Activated T-cell treated with anti-CD3 and anti-CD28 coated beads for 4 hours (primary cell): ENCODE results near the gene SWI5.
"Not testable (repeated sequence)": the region's sequence is repeated elsewhere in the genome, so short reads cannot be mapped to it uniquely, and the experiment has no call there.

Experiments used
- DNase-seq: peaks from one replicate; pipeline ENCODE4 v3.0.0-alpha.2; 2020

The SWI5 gene

GRCh38 chr9:128279088-128280073 lies 3.3 kb downstream of the SWI5 start:
- DNase-seq: not testable (repeated sequence)

- no peak for DNase-seq
These were observed 4.1 kb downstream of the SWI5 start for GRCh38 chr9:128280084-128280622.

GRCh38 chr9:128282500-128282899 lies 6.4 kb downstream of the SWI5 start:
- DNase-seq: no peak

GRCh38 chr9:128285033-128285784 lies 9.1 kb downstream of the SWI5 start:
- DNase-seq: no peak

DNA sequence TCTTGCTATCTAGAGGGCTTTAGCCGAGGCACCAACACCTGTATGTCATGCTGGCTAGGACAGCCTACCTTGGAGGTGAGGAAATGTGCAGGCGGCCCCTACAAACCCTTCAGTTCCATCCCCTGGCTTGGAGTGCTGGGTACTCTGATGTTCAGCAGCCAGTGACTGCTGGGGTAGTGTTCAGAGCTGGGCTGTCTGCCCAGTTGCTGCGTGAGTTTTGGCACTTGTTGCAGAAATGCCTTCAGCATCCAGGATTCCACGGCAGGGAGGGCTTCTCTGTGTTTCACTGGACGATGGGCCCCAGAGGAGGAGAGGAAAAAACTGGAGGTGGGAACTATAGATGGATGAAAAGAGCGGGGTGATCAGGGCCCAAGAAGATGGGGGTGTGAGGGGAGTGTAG lies 10.4 kb downstream of the SWI5 start:
- no peak for DNase-seq

GRCh38 chr9:128288273-128289004 lies 12.4 kb downstream of the SWI5 start:
- DNase-seq: no peak

GRCh38 chr9:128292009-128292408 lies 15.9 kb downstream of the SWI5 start:
- DNase-seq: no peak

GRCh38 chr9:128293091-128293490 lies 17.0 kb downstream of the SWI5 start:
- no peak for DNase-seq

DNA sequence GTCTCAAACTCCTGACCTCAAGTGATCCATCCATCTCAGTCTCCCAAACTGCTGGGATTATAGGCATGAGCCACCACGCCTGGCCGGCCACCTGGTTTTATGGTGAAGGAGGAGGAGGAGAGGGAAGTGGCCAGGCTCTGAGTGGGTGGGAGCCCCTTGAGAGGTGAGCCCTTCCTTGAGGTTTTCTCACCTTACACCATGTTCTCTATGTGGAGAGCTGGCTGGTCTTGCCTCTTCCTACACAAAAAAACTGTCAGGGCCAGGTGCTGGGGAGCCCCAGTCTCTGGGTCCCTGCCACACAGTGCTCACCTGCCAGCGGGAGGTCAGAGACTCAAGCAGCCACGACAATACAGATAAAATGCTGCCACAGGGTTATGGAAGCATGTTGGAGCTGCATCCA lies 18.1 kb downstream of the SWI5 start:
- no peak for DNase-seq

DNA sequence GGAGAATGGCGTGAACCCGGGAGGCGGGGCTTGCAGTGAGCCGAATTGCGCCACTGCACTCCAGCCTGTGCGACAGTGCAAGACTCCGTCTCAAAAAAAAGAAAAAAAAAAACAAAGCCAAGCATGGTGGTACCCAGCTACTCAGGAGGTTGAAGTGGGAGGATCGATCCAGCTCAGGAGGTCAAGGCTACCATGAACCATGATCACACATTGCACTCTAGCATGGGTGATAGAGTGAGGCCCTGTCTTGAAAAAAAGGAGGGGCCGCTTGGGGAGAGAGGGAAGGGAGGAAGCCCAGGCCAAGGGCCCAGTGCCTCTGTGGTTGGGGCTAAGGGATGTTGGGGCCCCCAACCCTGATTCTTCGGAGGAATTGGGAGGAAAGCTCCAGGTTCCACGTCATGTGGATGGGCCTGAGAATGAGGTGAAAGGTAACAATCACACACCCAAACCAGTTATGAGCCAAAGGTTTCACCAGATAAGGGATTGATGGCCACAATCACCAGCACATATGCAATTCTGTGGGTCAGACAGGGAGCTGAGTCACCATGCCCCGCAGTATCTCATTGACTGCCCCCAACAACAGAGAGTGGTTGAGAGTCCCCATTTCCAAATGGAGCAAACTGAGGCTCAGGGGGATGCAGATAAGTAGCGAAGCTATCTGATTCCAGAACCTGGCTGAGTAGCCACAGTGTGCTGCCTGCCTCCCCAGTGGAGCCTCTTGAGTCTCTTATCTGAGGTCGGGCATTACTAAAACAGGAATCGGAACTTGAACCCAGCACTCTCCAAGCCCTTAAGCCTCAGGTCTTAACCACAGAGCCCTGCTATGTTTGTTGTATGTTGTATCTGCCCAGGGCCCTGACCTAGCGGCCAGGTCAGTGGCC lies 20.5 kb downstream of the SWI5 start:
- no peak for DNase-seq

DNA sequence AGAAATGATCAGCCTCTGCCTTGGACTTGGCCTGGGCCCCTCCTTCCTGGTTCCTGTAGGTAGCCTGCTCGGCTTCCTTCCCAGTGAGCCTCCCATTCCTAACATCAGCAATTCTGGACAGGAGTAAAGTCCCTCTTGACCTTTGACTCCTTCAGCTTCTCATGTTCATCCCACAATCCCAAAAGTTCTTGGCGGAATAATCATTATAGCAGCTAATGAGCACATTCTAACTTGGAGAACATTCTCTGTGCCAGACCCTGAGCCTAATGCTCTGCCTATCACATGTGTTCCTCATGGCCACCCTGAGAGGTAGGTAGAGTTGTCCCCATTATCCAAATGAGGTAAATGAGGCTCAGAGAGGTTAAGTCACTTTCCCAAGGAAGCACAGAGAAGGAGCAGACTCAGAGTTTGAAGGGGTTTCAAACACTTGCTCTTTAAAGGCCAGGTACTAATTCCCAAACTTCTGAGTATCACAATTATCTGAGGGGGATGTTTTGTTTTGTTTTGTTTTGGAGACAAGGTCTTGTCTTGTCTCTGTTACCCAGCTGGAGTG lies 21.2 kb downstream of the SWI5 start:
- DNase-seq: no peak

GRCh38 chr9:128298535-128299482 lies 22.7 kb downstream of the SWI5 start:
- no peak for DNase-seq

DNA sequence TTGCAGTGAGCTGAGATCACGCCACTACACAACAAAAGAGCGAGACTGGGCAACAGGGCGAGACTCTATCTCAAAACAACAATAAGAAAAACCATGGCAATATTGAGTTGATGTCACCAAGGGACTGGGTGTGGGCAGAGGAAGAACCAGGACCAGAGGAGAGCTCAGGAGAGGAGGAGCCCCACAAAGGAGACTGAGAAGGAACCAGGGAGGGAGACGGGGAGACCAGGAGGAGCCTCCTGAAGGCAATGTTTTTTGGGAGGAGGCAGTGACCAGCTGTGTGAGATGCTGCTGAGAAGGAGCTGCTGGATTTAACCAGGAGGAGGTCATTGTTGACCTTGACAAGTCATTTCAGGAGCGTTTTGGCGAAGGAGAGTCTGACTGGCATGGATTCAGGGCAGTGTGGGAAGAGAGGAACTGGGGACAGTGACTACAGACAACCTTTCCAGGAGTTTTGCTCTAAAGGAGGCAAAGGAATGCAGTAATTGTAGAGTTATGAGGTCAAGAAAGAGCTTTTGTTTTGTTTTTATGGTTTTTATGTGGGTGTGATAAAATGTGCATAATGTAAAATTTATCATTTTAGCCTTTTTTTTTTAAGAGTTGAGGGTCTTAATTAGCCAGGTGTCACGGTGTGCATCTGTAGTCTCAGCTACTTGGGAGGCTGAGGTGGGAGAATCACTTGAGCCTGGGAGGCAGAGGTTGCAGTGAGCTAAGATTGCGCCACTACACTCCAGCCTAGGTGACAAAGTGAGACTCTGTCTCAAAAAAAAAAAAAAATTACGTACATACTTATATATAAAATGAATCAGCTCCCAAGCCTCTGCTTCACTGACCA lies 28.3 kb downstream of the SWI5 start:
- no peak for DNase-seq

- DNase-seq: no peak
These were observed 28.9 kb downstream of the SWI5 start for GRCh38 chr9:128304971-128305288.

- no peak for DNase-seq
These were observed 33.5 kb downstream of the SWI5 start for GRCh38 chr9:128309551-128309950.

GRCh38 chr9:128310461-128310860 lies 34.4 kb downstream of the SWI5 start:
- no peak for DNase-seq

- DNase-seq: no peak
These were observed 38.6 kb downstream of the SWI5 start for GRCh38 chr9:128314697-128315096.

GRCh38 chr9:128316421-128316820 lies 40.3 kb downstream of the SWI5 start:
- no peak for DNase-seq

DNA sequence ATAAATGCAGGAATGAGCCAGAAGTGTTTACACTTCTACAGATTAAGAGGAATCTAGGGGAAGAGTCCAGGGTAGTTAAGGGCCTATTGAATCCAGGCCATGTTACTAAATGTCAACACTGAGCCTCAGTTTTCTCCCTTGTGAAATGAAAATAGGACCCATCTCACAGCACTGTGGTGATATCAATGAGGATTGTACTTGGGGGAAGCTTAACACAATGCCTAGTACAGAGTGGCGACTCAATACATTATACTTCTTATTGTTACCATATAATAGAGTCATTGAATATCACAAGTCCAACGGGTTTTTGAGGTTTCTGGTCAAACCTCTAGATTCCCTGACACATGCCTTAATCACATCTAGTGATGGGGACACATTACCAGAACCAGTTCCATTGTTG lies 41.6 kb downstream of the SWI5 start:
- no peak for DNase-seq

DNA sequence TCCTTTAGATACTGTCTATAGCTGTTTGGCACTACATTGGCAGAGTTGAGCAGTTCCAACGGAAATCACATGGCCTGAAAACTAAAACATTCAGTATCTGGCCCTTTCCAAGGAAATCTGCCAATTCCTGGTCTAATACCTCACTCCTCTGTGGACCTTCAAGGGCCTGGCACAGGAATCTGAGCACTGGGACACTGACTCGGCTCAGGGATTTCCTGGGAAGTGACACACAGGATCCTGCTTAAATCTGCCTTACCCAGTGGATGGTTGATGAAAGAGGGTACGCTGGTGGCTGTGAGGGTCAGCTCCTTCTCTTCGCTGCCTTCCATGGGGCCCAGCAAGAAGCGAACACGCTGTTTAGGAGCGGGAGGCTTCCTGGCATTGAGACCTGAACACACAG lies 45.3 kb downstream of the SWI5 start:
- DNase-seq: no peak
